HG03558 (cell line): ENCODE measurements around the gene KEL.
A peak's percentile ranks its signal among the peaks of the same experiment; 100 is the strongest.
"Not testable (repeated sequence)": the region's sequence is repeated elsewhere in the genome, so short reads cannot be mapped to it uniquely, and the experiment has no call there.

Experiments
- ATAC-seq: cut with Tn5 transposase; IDR thresholded peaks from one replicate; pipeline ENCODE4 v1.9.1; 2021; ENCODE audit warnings: moderate number of reproducible peaks; ENCODE audit not compliant: unreplicated experiment; ENCODE audit errors: extremely low read depth

The KEL gene, protein sequence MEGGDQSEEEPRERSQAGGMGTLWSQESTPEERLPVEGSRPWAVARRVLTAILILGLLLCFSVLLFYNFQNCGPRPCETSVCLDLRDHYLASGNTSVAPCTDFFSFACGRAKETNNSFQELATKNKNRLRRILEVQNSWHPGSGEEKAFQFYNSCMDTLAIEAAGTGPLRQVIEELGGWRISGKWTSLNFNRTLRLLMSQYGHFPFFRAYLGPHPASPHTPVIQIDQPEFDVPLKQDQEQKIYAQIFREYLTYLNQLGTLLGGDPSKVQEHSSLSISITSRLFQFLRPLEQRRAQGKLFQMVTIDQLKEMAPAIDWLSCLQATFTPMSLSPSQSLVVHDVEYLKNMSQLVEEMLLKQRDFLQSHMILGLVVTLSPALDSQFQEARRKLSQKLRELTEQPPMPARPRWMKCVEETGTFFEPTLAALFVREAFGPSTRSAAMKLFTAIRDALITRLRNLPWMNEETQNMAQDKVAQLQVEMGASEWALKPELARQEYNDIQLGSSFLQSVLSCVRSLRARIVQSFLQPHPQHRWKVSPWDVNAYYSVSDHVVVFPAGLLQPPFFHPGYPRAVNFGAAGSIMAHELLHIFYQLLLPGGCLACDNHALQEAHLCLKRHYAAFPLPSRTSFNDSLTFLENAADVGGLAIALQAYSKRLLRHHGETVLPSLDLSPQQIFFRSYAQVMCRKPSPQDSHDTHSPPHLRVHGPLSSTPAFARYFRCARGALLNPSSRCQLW

DNA sequence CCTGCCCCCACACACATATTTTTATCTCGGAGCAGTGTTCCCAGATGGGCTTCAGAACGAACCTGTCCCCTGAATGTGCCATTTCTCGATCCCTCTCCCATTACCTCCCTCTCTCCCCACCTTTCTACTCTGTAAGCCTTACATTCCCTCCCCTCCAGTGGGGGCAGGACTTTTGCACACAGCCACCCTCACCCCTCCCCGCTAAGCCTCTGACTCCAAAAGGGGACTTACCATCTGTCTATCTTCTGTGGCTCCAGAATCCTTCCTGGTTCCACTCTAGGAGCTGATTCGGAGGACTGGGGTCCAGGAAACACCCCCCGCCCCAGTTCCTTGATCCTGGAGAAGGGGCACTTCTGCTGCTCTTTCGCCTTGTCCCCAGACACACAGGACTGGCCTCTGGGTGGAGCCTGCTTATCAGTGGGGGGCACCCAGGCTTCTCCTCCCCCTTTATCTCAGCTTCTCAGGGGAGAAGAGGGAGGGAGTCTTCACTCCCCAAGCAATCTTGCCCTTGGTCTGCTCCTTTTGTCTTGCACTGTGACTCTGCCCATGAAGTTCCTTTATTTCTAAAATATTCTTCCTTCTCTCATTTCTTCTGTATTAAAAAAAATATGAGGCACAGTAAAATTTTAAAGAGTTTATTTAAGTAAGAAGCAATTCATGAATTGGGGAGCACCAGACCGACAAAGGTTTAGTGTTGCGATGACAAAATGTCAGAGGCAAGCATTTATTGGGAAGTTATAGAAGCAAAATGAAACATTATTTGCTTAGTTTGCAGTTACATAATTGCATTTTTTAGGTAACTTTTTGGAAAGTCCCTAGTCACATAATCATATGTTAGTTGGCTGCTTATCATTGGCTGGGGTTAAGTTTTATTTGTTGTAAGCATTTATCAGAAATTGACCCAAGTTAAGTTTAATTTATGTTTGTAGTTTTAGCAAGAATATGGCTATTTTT is at the start of gene KEL:
Gene KEL (minus strand): TSS at position 391 of the 954 bp plus-strand sequence. CDS start 157 bp downstream, at position 234.
- no peak for ATAC-seq

DNA sequence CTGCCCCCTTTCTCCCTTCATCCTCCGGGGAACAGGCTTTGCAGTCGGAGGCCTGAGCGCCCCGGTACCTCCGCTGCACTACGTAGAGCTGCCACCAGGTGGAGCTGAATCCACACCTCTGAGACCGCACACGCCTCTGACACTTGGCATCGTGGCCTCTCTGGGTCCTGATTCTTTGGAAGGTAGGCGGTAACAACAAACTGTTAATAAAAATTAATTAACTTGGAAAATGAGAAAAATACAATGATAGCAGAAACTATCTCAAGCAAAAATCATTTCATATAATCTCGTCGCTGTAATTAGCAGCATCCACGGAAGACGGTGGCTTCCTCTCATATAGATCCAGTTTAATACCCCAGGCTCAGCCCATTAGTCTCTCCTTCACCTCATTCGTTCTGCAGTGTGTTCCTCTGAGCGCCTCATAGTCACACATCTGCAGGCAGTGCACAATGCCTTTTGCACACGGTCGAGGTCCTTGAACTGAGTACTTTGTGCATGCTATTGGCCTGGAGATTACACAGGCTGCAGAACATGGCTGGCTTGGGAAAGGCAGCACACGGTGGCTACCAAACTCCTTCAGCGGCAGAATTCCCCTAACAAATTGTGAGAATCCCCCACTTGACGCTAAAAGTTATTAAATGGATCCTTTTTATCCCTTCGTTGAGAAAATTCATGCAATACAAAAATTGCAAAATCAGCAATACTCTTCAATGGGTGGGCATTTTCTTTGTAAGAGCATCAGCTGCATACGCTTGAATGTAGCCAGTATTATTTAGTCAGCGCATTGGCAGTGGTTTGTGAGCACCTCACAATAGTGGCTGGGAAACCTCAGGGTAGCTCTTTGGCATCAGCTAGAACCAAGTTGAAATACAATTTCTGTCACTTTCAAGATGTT is 46.1 kb upstream of the KEL start:
- peak; percentile 64 for ATAC-seq

DNA sequence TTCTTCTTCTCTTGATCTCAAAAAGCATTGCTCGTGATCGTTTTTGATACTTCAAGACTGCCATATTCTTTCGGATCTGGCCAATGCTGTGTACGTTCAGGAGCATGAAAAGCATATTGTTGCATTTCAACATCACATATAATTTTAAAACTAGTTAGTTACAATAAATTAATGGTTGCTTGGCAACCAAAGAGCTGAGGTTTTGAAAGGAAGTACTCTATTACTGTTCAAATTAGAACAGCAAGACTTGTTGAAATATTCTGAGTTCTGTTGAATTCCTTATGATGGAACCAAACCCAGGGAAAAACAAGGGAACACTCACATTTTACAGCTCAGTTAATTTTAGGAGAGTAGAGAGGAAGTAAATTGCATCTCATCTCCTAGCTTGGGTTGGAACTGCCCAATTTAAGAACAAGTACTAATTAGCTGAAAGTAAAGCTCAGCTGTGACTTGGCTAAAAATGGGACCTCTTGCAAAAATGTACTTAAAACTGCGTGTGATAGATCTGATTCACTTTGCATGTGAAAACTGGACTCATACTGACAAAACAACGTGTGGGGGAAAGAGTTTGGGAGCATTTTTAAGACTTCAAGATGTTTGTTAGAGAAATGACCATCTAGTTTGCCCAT is 43.6 kb upstream of the KEL start:
- ATAC-seq = no peak

DNA sequence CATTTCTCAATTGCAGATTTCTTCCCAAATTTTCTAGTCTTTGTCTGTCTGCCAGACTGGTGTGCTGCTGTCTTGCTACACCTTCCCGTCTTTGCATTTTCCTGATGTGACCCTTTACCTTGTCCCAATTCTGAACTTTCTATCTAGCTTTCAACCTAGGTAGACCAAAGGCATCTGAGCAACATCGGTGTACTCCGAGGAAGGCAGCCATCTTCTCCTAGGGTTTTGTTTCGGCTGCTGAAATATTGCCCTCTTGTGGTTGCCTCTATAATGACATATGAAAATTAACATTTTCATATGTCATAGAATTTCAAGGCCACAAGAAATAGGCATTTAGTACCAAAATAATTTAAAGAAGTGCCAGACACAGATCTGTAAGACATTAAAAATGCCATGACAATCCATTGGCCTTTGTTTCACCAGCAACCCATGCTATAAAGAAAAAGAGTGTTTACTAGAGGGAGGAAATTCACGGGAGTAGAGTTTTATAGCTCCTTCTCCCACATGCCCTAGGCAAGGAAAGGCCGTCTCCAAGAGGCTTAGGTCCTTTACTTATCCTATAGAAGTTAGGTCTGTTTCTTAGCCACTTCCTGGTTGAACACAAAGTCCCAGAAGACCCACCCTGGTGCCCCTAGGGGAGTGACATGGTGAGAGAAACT is 41.4 kb upstream of the KEL start:
- ATAC-seq = peak; percentile 46

DNA sequence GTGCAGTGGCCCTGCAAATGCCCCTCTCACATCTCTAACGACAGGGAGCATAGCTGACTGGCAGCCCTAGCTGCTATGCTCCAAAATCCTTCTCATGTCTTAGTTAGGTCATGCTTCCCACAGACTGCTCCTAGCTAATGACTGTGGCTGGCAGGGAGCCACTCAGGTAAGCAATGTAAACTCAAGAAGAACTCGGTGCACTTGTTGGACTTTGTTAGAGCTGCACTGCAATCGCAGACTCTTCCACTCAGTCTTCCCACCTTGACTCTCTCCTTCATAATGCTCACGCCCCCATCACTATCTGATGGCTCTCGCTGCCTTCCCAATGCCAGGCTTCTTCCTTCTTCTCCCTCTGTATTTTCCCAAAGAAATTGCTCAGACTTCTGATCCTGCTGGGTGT is 40.7 kb upstream of the KEL start:
- ATAC-seq = no peak

DNA sequence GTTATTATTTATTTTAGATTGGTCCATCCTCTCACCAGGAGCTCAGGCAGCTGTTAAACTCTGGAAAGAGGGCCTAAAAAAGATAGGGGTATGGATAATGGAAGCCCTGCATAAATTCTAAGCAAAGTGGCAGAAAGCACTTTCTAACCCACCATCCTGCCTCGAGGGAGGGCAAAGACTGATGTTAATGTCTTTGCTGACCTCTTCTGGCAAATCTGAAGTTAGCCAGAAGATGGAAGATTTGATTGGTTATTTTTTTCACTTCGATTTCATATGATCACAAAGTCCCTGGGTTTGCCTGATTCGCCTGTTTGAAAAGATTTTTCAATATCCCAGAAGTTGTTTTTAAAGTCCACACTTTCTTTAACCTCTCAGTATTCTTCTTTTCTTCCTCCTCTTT is 39.9 kb upstream of the KEL start:
- no peak for ATAC-seq

DNA sequence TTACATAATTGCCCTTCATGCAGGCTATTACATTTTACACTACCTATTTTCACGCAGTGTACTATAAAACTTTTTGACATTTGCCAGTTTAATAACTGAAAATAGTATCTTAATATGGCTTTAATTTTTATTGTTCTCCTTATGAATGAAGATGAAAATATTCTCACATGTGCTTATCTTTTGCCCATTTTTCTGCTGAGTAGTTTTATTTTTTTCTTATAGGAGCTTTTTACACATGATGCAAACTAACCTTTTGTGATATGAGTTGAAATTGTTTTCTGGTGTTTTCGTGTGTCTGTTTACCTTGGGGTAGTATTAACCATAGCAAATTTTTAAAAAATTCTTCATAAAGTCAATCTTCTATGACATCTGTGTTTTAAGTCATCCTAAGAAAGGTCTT is 38.5 kb upstream of the KEL start:
- no peak for ATAC-seq

DNA sequence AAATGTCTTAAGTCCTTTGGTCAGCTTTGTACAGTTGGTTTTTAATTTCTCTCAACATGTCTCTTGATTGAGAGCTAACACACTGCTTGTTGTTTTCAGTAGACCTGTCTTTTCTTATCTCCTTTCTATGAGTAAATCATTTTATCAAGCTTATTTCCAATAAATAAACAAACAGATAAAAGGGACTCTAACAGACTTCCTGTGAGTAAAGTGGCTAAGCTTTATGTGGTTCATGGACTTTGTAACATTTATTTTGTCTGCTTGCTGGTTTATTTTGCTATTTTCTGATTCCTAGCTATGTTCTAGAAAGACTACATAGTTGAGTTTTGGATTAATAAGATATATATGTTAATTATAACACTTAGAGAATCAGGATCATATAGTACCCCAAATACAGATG is 37.6 kb upstream of the KEL start:
- ATAC-seq = no peak

DNA sequence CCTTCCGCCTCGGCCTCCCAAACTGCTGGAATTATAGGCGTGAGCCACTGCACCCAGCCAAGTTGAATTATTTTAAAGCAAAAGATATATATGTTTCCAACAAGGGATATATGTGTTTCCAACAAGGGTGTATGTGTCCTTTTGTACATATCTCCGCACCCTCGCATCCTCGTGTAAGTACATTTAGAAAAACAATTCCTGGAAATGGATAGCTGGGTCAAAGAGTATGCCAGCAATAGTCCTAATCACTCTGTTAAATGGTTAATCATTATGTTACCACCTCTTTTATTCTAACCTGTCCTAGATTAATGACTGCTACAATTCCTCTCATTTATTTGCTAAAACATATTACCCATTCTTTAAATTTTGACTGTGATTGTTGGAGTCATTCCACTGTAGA is 36.8 kb upstream of the KEL start:
- no peak for ATAC-seq

DNA sequence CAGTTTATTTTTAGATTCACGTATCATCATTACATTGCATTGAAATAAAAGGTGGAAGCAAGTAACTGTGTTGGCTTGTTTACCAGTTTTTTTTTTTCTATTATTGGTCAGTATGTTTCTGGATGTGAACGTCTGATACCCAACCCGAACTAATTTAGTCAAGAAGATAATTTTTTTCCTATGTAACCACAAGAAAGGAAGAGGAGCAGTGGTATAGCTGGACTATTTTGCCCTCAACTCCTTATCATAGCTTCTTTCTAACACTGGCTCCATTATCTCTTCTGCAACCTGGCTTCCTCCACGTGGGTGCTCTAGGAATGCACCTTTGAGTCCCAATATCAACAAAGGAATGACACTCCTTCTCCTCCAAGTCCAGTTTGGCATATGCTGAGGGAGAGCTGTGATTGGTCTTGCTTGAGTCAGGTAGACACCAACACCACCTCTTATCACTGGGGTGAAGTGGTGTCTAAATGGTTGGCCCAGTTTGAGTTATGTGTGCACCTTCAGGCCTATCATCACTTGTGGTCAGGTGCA is 35.4 kb upstream of the KEL start:
- no peak for ATAC-seq

DNA sequence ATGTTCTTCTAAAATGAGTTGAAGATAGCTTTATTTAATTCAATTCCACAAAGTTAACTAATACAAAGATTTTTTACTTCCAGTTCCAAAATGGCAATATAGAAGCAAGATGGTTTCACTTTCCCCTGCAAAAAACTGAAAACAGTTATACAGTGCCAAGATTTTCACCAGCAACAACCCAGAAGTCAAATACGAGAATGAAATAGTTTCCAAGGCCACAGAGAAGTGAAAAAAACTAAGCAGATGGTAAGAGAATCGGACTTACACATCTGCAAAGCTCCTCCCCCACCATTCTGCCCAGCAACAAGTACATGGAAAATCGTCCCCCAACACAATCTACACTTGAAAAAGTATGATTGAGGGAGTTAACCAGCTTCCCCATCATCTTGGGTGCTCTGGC is 30.3 kb upstream of the KEL start:
- ATAC-seq = no peak

DNA sequence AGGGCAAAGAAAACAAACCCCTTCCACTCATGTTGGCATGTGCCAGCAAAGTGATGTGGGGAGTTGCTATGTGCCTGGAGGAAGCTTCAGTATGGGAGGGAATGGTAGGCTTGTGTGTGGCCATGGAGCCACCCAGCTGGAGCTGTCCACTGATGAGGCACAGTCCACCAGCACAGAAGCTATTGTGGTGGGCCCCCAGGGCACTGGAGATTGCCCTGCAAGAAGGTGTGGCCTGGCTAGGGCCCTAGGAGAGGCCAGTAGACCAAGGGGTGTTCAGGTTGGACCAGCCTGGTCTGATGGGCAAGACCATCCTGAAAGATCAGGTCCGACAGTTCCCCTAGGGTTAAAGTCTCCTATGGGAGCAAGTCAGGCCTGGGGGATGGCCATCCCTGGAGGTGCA is 22.1 kb upstream of the KEL start:
- no peak for ATAC-seq

DNA sequence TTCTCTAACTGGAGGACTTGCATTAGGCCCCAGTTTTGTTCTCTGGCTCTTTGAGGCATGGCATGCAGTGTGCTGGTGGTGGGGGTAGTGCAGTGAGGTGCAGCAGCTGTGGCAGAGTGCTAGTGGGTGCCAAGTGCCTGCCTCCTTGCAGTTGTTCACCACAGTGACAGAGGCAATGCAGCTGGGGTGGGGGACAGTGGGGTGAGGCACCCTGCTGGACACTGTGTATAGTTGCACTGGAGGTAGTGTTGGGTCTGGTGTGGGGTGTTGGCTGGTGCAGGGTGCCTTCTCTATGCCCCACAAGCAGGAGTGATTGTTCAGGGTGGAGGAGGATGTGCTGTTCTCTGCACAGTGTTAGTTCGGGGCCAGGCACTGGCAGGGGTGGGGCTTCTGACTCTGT is 21.7 kb upstream of the KEL start:
- ATAC-seq = no peak

DNA sequence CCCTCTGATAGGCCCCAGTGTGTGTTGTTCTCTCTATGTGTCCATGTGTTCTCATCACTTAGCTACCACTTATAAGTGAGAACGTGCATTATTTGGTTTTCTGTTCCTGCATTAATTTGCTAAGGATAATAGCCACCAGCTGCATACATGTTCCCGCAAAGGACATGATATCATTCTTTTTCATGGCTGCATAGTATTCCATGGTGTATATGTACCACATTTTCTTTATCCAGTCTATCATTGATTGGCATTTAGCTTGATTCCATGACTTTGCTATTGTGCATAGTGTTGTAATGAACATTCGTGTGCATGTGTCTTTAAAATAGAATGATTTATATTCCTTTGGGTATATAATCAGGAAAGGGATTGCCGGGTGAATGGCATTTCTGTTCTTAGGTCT is 16.2 kb upstream of the KEL start:
- not testable (repeated sequence) for ATAC-seq

DNA sequence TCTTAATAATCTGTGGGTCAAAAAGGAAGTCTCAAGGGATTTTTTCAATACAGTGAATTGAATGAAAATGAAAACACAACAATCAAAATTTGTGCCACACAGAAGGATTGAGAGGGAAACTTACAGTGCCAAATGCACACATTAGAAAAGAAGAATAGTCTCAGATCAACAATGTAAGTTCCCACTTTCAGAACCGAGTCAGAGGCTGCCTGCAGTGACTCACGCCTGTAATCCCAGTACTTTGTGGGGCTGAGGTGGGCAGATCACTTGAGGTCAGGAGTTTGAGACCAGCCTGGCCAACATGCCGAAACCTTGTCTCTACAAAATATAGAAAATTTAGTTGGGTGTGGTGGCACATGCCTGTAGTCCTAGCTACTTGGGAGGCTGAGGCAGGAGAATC is 12.5 kb upstream of the KEL start:
- ATAC-seq = no peak

DNA sequence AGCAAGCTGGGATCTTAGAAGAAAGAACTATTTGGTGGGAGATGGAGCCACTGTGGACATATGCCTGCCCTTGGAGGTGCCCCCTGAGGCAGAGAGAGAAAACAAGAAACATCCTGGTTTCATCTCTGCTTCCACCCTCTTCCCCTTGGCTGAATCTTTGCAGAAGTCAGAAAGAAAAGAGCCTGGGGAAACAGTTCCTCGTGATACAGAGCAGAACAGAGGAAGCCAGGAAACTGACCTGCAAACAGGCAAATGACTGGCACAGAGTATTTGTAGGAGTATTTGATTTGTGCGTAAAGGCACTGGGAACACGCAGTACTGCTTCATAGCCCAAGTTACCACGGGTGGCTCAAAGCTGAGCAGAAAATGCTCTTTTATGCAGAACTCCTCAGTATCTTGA is 7.0 kb upstream of the KEL start:
- no peak for ATAC-seq

DNA sequence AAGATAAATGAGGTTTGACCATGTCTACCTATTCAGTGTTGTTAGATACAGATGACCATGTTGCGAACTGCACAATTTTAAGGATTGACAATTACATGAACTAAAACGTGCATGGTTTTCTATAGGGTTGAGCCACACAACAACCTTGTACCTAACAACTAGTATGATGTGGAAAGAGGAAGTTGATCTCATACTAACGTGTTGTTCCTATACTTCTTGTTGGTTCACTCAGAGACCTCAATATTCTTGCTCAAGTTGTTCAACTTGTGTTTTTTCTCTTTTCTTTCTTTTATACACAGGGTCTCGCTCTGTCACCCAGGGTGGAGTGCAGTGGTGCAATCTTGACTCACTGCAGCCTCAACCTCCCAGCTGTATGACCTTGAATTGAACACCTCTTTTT is 6.1 kb upstream of the KEL start:
- ATAC-seq = no peak

DNA sequence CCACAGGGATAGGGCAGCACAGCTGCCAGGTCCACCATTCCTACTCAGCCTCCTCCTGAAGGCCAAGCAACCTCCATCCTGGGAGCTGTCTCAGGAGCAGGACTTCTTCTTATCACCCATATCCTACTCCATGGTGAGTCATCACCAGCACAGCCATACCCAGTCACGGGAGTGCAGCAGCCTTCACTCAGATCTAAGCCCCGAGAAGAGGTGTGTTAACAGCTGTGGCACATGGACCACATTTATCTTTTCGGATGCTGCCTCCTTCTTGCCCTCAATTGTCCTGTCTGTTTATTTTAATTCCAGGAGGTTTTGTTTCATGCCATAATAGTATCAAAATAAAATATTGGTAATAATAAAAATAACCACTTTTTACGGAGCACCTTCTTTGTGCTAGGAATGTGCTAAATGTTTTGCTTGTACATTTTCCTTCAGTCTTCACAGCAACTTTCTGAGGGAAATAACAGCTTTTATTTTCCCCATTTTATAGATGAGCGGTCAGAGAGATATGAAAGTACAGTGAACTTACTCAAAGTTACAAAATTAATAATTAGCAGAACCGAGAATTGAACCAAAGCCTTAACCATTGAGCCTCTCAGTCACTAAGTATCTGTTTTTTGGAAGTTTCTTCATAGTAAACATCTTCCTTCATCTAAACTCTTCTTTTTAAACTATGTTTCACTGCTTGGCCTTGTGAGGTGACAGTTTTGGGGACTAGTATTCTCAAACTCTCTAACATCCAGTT is 2.5 kb upstream of the KEL start:
- ATAC-seq = no peak
